HepG2 (cell line): ENCODE data around the gene HDDC2. TPM values are rescaled to one million over a fixed set of nuclear protein-coding genes. Genes with fewer than 3 reads are reported as not detected.

Experiments used
- ATAC-seq: fragments of 200-7000 bp; cut with Tn5 transposase; 3 replicates; pipeline ENCODE4 v1.9.1; 2020; ENCODE audit warnings: mild to moderate bottlenecking, moderate library complexity
- BruUV-seq: library from RNA; stranded (reverse); fragments of 400-500 nt; replicated peaks from 2 replicates; lab custom pipeline; 2021; lab: Mats Ljungman, UMichigan
- CTCF ChIA-PET: fragments of 300-600 bp; formaldehyde crosslinking; extraction: SDS; loops from one replicate; lab custom pipeline; 2021; ENCODE audit warnings: low total read pairs, inconsistent platforms, low intra/inter-chr PET ratio; lab: Yijun Ruan, JAX
- POLR2A ChIA-PET: fragments of 350-600 bp; sonication (Branson Sonifier 250); formaldehyde crosslinking; loops from one replicate; lab custom pipeline; 2020; ENCODE audit warnings: antibody characterized with exemption, inconsistent platforms; lab: Yijun Ruan, JAX
- DNase-seq: peaks from one replicate; pipeline ENCODE4 v3.0.0-alpha.2; 2015; ENCODE audit warnings: low spot score
- FAIRE-seq: peaks from 3 replicates; lab custom pipeline; 2011; peaks lifted over from hg19 to GRCh38; lab: Jason Lieb, UNC
- H2AFZ ChIP-seq: one replicate; pipeline ENCODE4 v1.6.1; 2011; ENCODE audit warnings: low read length, inconsistent platforms
- H3K27ac ChIP-seq: fragments of 300-600 bp; 3 replicates; pipeline ENCODE4 v1.8.0; 2011; ENCODE audit warnings: mixed run types, mild to moderate bottlenecking, mixed read lengths, low read length, inconsistent platforms; ENCODE audit not compliant: insufficient read depth; ENCODE audit errors: extremely low read length
- H3K27me3 ChIP-seq, 2 experiments: fragments of 200-600 bp in 1 of 2; 2 replicates in 1 of 2; 3 replicates in 1 of 2; pipeline versions ENCODE4 v1.6.0 to v1.8.0; 2011; ENCODE audit warnings: low read length in 2 of 2, mild to moderate bottlenecking in 2 of 2, moderate library complexity in 2 of 2, inconsistent platforms in 1 of 2; ENCODE audit not compliant: insufficient read depth in 2 of 2, control insufficient read depth in 1 of 2
- H3K36me3 ChIP-seq, 2 experiments: fragments of 200-600 bp in 1 of 2; replicated peaks in 1 of 2; 2 replicates in 1 of 2; 3 replicates in 1 of 2; pipeline versions ENCODE4 v1.5.1 to v1.8.0; 2011; ENCODE audit warnings: low read length in 2 of 2, inconsistent platforms in 1 of 2; ENCODE audit not compliant: insufficient read depth in 2 of 2, control insufficient read depth in 1 of 2
- H3K4me1 ChIP-seq: 2 replicates; pipeline ENCODE4 v1.5.1; 2012; ENCODE audit warnings: low read length, inconsistent platforms; ENCODE audit not compliant: insufficient read depth
- H3K4me2 ChIP-seq: 2 replicates; pipeline ENCODE4 v1.6.0; 2011; ENCODE audit warnings: low read depth, low read length, inconsistent platforms
- H3K4me3 ChIP-seq, 3 experiments: fragments of 200-600 bp in 1 of 3; sonication (generic), shearing (Covaris generic) in 1 of 3; replicated peaks in 1 of 3; 2 replicates each; pipeline ENCODE4 v1.5.1; 2011 to 2016; ENCODE audit warnings: low read length in 3 of 3, inconsistent platforms in 2 of 3, low read depth in 2 of 3, mild to moderate bottlenecking in 2 of 3, control low read depth in 1 of 3, mixed read lengths in 1 of 3; ENCODE audit not compliant: insufficient read depth in 1 of 3
- H3K79me2 ChIP-seq: one replicate; pipeline ENCODE4 v1.6.1; 2011; ENCODE audit warnings: low read length, inconsistent platforms; ENCODE audit not compliant: insufficient read depth
- H3K9ac ChIP-seq: 2 replicates; pipeline ENCODE4 v1.6.0; 2011; ENCODE audit warnings: mild to moderate bottlenecking, low read depth, low read length, inconsistent platforms; ENCODE audit not compliant: insufficient read depth
- H3K9me3 ChIP-seq: 2 replicates; pipeline ENCODE4 v1.5.1; 2012; ENCODE audit warnings: mild to moderate bottlenecking, low read length
- H4K20me1 ChIP-seq: 2 replicates; pipeline ENCODE4 v1.6.0; 2011; ENCODE audit warnings: inconsistent platforms, mild to moderate bottlenecking, low read length, moderate library complexity; ENCODE audit not compliant: insufficient read depth
- CBX1 ChIP-seq: IDR thresholded peaks from one replicate; pipeline ENCODE4 v1.6.1; 2016; ENCODE audit warnings: antibody characterized with exemption, low read depth
- ELF4 ChIP-seq: sonication (generic); formaldehyde crosslinking; IDR thresholded peaks from 2 replicates; pipeline ENCODE4 v1.5.0; 2020; ENCODE audit warnings: missing genetic modification reagents, mild to moderate bottlenecking, moderate library complexity, borderline replicate concordance
- GPBP1L1 ChIP-seq: sonication (generic); formaldehyde crosslinking; IDR thresholded peaks from 2 replicates; pipeline ENCODE4 v1.5.0; 2020; ENCODE audit warnings: mild to moderate bottlenecking, missing genetic modification reagents
- GRHL1 ChIP-seq: sonication (generic); formaldehyde crosslinking; conservative IDR thresholded peaks from 2 replicates; pipeline ENCODE4 v1.8.0; 2022; ENCODE audit warnings: missing genetic modification reagents
- HOMEZ ChIP-seq: IDR thresholded peaks from 2 replicates; pipeline ENCODE4 v1.6.1; 2016; ENCODE audit warnings: low read depth
- KDM4B ChIP-seq: sonication (generic); formaldehyde crosslinking; IDR thresholded peaks from 2 replicates; pipeline ENCODE4 v1.4.0; 2020; ENCODE audit warnings: missing genetic modification reagents
- LRRFIP1 ChIP-seq: sonication (generic); formaldehyde crosslinking; conservative IDR thresholded peaks from 2 replicates; pipeline ENCODE4 v1.4.0; 2020; ENCODE audit warnings: missing genetic modification reagents
- TEF ChIP-seq: sonication (generic); formaldehyde crosslinking; IDR thresholded peaks from 2 replicates; pipeline ENCODE4 v1.5.0; 2020; ENCODE audit warnings: missing genetic modification reagents
- XRCC5 ChIP-seq: fragments of 200-400 bp; formaldehyde crosslinking; optimal IDR thresholded peaks from 2 replicates; pipeline ENCODE3; 2017; ENCODE audit warnings: mild to moderate bottlenecking, low read length
- ZNF710 ChIP-seq: sonication (generic); formaldehyde crosslinking; IDR thresholded peaks from 2 replicates; pipeline ENCODE4 v1.5.0; 2020; ENCODE audit warnings: mild to moderate bottlenecking, missing genetic modification reagents, borderline replicate concordance
- WGBS: methylation state at CpG from one replicate; pipeline ENCODE4 v1.1.6; 2017; ENCODE audit warnings: low lambda C conversion rate; 5-methylcytosine and 5-hydroxymethylcytosine counted together
- in situ Hi-C: cut with HindIII; loops from 2 replicates; pipeline ENCODE4 v1.10.0; 2017; ENCODE audit warnings: low pct_unique_long_range_greater_than_20kb; ENCODE audit not compliant: extremely low pct_ligation_motif_present
- intact Hi-C: fragments of 100-400 bp; cut with micrococcal nuclease; formaldehyde crosslinking; loops from one replicate; pipeline ENCODE4 v1.10.0; 2022; ENCODE audit not compliant: unreplicated experiment
- polyA plus RNA-seq, 8 experiments: library from polyadenylated mRNA; depleted of rRNA in 3 of 8; stranded (reverse) in 7 of 8; unstranded in 1 of 8; fragments of >200 nt; fragmentation: Illumina TruSeq in 4 of 8; extraction: Trizol in 4 of 8; gene quantifications; 2 replicates each; pipeline versions ENCODE4 v1.2.1 to v1.2.3, GENCODE V29; 2011 to 2016; ENCODE audit warnings: low read depth in 4 of 8, missing spikeins in 1 of 8, mixed read lengths in 1 of 8; ENCODE audit not compliant: insufficient read depth in 1 of 8
- total RNA-seq, 5 experiments: library from RNA; depleted of rRNA; stranded (reverse); fragments of >200 nt; fragmentation: Illumina TruSeq; extraction: Trizol; gene quantifications; 2 replicates each; pipeline ENCODE4 v1.2.3, GENCODE V29; 2016; ENCODE audit warnings: low read depth in 1 of 5

Gene HDDC2
- total and polyA plus RNA-seq, 2 of the 13 experiments (the other 11 are each of a cell fraction or from before 2014, with no cell fraction given): 76.7 to 78.7 TPM

GRCh38 chr6:125254321-125254720 is 47.4 kb downstream of the HDDC2 start (continued):
- no peak for TF ChIP-seq HOMEZ (CRISPR knock-in tag)
- TF ChIP-seq, all 625 proteins: peak for 0

GRCh38 chr6:125253881-125254280 is 47.9 kb downstream of the HDDC2 start:
- H3K4me3 ChIP-seq: no peak overlapping the region
- peaks cover 0 to 3% of the 10 kb centered on the region in 2 experiments; a peak in 1 of 5 replicates for H3K27me3 ChIP-seq
- in situ Hi-C loops (no loop called here), intact Hi-C loops (no loop called here)
- ATAC-seq (no peak), DNase-seq (no peak), FAIRE-seq (no peak)
- no TSS peak for BruUV-seq
- no peak overlapping the region for H3K9ac ChIP-seq
- WGBS: 81% methylated on average over 2 of the region's 2 CpGs
- H3K36me3 ChIP-seq: no peaks in the 10 kb centered on the region
- H3K27ac ChIP-seq: no peak overlapping the region
- H3K79me2 ChIP-seq: no peaks in the 10 kb centered on the region
- no peaks in the 10 kb centered on the region for H3K9me3 ChIP-seq
- ChIA-PET CTCF (no interaction called here), POLR2A (no interaction called here)
- H3K4me1 ChIP-seq: no peaks in the 10 kb centered on the region
- H3K4me2 ChIP-seq: no peak overlapping the region
- H2AFZ ChIP-seq: no peak overlapping the region
- no peaks in the 10 kb centered on the region for H4K20me1 ChIP-seq
- TF ChIP-seq KDM4B (CRISPR knock-in tag) (no peak), CBX1 (no peak), XRCC5 (no peak), LRRFIP1 (CRISPR knock-in tag) (no peak), ELF4 (CRISPR knock-in tag) (no peak), ZNF710 (no peak), GPBP1L1 (CRISPR knock-in tag) (no peak), TEF (CRISPR knock-in tag) (no peak), GRHL1 (CRISPR knock-in tag) (no peak)
